Bronchial epithelial cell (primary cell): ENCODE data around the gene LIMK2. TPM values are rescaled to one million over a fixed set of nuclear protein-coding genes. Genes with fewer than 3 reads are reported as not detected.

Experiments
- DNase-seq: peaks from one replicate; pipeline ENCODE4 v3.0.0-alpha.2; 2010; ENCODE audit warnings: low read depth
- FAIRE-seq: peaks from 2 replicates; lab custom pipeline; 2011; peaks lifted over from hg19 to GRCh38; lab: Jason Lieb, UNC
- H3K27me3 ChIP-seq: 2 replicates; pipeline ENCODE4 v1.5.1; 2011; ENCODE audit warnings: low read length; ENCODE audit not compliant: control insufficient read depth, insufficient read depth
- H3K36me3 ChIP-seq: 2 replicates; pipeline ENCODE4 v1.5.1; 2011; ENCODE audit warnings: low read length; ENCODE audit not compliant: control insufficient read depth, insufficient read depth
- H3K4me3 ChIP-seq: 2 replicates; pipeline ENCODE4 v1.5.1; 2011; ENCODE audit warnings: mild to moderate bottlenecking, low read depth, low read length, control low read depth
- total RNA-seq: library from RNA; depleted of rRNA; stranded (reverse); fragments of >200 nt; gene quantifications from 2 replicates; pipeline ENCODE4 v1.2.1, GENCODE V29; 2014
- TF ChIP-seq, protein P1 (sequence below): IDR thresholded peaks from 2 replicates; pipeline ENCODE4 v1.5.1; 2011; ENCODE audit warnings: mild to moderate bottlenecking, moderate library complexity, low read length, control low read depth, inconsistent platforms; ENCODE audit not compliant: insufficient read depth, severe bottlenecking

Gene LIMK2
- total RNA-seq, 1 donor from 2014 or later, result 121 TPM

GRCh38 chr22:31323578-31324550 lies 111.8 kb downstream of the LIMK2 start:
- no peaks in the 10 kb centered on the region for H3K27me3 ChIP-seq
- FAIRE-seq (no peak), DNase-seq (no peak)
- H3K4me3 ChIP-seq, result no peak overlapping the region
- no peaks in the 10 kb centered on the region for H3K36me3 ChIP-seq
- TF ChIP-seq, protein P1, sequence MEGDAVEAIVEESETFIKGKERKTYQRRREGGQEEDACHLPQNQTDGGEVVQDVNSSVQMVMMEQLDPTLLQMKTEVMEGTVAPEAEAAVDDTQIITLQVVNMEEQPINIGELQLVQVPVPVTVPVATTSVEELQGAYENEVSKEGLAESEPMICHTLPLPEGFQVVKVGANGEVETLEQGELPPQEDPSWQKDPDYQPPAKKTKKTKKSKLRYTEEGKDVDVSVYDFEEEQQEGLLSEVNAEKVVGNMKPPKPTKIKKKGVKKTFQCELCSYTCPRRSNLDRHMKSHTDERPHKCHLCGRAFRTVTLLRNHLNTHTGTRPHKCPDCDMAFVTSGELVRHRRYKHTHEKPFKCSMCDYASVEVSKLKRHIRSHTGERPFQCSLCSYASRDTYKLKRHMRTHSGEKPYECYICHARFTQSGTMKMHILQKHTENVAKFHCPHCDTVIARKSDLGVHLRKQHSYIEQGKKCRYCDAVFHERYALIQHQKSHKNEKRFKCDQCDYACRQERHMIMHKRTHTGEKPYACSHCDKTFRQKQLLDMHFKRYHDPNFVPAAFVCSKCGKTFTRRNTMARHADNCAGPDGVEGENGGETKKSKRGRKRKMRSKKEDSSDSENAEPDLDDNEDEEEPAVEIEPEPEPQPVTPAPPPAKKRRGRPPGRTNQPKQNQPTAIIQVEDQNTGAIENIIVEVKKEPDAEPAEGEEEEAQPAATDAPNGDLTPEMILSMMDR, result no peak

DNA sequence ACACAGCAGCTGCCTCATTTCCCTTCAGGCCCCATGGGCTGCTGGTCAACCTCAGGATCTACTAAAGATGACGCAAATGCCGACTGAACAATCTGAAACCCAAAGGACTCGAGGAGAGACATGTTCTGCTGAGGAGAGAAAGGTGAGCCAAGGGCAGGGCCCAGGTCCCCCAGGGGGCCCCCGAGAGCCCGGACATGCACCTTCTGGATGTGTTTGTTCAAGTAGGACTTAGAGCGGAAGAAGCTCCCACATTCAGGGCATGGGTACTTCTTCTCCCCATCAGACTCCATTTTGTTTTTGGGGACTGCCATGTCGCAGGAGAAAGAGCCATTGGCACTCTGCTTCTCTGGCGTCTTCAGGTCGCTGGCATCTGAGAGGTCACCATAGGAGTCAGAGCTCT lies 114.8 kb downstream of the LIMK2 start:
- DNase-seq (no peak), FAIRE-seq (no peak)
- Histone ChIP-seq H3K36me3 (peaks cover under 1% of the 10 kb centered on the region), H3K27me3 (no peaks in the 10 kb centered on the region), H3K4me3 (no peak overlapping the region)
- TF ChIP-seq, protein P1, result no peak

DNA sequence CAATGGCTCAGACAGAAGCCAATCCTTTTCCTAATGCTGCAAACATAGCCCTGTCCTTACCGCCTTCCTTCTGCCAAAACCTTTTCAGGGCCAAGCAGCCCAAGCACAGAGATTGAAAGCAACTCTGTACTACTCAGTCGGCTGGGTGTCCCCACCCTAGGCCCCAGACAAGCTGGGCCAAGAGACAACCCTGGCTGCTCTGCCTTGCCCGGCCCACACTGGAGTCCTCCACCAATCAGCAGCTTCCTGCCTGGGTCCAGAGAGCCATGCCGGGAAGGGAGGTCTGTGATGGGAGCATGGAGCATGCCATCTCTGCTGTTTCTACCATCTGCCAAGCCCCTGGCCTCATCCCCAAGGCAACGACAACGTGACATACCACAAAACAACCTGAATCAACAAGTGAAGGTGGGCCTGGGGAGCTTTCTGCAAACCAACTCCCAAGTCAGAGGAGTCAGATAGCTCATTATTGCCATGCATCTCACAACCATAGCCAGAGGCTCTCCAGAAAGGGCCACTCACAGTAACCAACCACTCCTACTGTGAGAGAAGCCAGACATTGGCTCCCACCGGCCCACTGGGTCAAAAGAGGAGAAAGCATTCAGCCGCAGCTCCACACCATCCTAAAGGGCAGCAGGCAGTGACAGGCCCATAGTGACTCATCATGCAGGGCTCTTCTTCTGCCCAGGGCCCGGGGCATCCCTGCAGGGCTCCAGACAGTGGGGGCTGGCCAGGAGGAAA lies 115.9 kb downstream of the LIMK2 start:
- TF ChIP-seq, protein P1, result no peak
- no peak overlapping the region for H3K4me3 ChIP-seq
- FAIRE-seq (peak; percentile 13), DNase-seq (peak; percentile 40)
- peaks cover 1% of the 10 kb centered on the region for H3K36me3 ChIP-seq
- H3K27me3 ChIP-seq, result no peaks in the 10 kb centered on the region

DNA sequence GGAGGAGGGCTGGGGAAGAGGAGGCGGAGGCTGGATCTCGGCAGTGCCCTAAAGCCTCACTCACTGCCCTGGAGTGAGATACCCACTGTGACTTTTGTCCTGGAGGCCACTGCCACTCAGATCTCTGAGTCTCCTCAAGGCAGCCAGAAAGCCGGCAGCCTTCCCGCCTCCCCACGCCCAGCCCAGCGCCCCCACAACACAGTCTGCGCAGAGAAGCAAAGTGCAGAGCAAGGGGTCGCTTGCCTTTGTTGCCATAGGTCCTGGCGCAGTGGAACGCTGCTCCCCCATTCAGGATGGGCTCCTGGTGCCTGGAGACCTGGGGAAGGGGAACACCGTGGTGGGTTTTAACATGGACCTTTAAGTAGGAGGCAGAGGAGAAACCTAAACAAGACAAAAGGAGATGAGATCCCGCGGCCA lies 116.5 kb downstream of the LIMK2 start:
- no peak for DNase-seq
- Histone ChIP-seq H3K27me3 (no peaks in the 10 kb centered on the region), H3K4me3 (no peak overlapping the region), H3K36me3 (peaks cover 1% of the 10 kb centered on the region)
- no peak for FAIRE-seq
- TF ChIP-seq, protein P1, result no peak

GRCh38 chr22:31329029-31329428 lies 116.9 kb downstream of the LIMK2 start:
- Histone ChIP-seq H3K4me3 (no peak overlapping the region), H3K27me3 (no peaks in the 10 kb centered on the region), H3K36me3 (peaks cover 1% of the 10 kb centered on the region)
- DNase-seq (no peak), FAIRE-seq (no peak)
- TF ChIP-seq, protein P1, result no peak

Other genes with a start within 250 kb of the LIMK2 start
- 11.0 and 12.6 TPM in 2 replicates for gene MORC2, start 243.5 kb upstream of the LIMK2 start, total RNA-seq
- 24.5 and 34.9 TPM in 2 replicates for gene TUG1, start 243.0 kb upstream of the LIMK2 start, total RNA-seq
- gene SMTN, start 131.0 kb upstream of the LIMK2 start, total RNA-seq, result 37.9 and 38.7 TPM in 2 replicates
- gene SELENOM, start 104.7 kb upstream of the LIMK2 start, total RNA-seq, result 29.4 and 35.0 TPM in 2 replicates
- gene INPP5J, start 89.3 kb upstream of the LIMK2 start, total RNA-seq, result under 0.01 and 0.64 TPM in 2 replicates
- under 0.01 and 0.38 TPM in 2 replicates for gene PLA2G3, start 71.8 kb upstream of the LIMK2 start, total RNA-seq
- gene RNF185, start 52.1 kb upstream of the LIMK2 start, total RNA-seq, result 58.4 and 73.0 TPM in 2 replicates
- 6.3 and 13.3 TPM in 2 replicates for gene PIK3IP1, start 80.2 kb downstream of the LIMK2 start, total RNA-seq
- 3.2 and 5.3 TPM in 2 replicates for gene PATZ1, start 134.0 kb downstream of the LIMK2 start, total RNA-seq
- 56.7 and 74.2 TPM in 2 replicates for gene DRG1, start 187.3 kb downstream of the LIMK2 start, total RNA-seq